Activated CD4-positive, CD25-positive, alpha-beta regulatory T cell treated with anti-CD3 and anti-CD28 coated beads, Interleukin-2, amount 50 U/mL, for 24 hours (primary cell): ENCODE data around the gene ABCC11.
"Not testable (repeated sequence)": the region's sequence is repeated elsewhere in the genome, so short reads cannot be mapped to it uniquely, and the experiment has no call there.

Source experiments
- ATAC-seq, 2 donors: fragments of 150-1000 bp; cut with Tn5 transposase; one replicate each; pipeline ENCODE4 v1.10.0; 2021; ENCODE audit warnings: mild to moderate bottlenecking in 1 of 2, moderate library complexity in 1 of 2

Gene ABCC11

DNA sequence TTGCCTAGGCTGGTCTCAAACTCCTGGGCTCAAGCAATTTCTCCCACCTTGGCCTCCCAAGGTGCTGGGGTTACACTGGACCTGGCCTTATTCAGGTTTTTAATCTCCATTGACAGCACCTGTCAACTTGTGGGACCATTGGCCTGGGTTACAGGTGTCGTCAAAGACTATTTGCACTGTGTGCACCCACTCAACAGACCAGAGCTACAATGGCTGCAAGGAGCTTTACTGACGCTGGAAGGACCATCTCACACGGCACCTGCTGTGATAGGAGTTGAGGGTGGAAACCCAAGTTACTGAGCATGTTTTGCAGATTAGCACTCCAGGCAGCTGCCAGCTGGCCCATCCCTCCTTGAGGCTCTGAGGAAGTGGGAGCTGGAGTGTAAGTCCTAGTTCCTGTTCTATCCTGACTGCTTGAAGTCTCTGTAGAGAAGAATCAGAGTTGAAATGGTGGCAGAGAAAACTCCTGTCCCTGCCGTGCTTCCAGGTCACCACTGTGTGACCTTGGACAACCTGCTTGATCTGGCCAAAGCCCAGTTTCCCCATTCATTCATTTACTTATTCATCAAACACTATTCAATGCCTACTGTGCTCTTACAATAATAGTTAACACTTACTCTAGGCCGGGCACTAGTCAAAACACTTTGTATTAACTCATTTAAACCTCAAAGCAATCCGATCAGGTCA, 45.7 kb downstream of the ABCC11 start:
- no peak for ATAC-seq

DNA sequence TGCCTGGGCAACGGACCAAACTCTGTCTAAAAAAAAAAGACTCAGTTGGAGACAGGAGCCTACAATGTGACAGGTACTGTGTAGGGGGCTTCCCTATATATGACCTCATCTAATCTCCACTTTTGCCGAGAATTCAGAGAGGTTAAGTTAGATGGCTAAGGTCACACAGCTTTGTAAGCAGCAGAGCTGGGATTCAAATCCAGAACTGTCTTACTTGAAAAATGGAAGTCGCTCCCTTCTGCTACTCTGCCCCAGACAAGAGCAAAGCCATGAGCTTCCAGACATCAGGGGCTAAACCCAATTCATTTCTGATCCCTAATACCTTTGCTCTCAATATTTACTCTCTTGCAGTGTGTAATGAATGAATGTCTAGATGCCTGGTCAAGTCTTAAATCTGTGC, 50.0 kb downstream of the ABCC11 start:
- no peak for ATAC-seq

DNA sequence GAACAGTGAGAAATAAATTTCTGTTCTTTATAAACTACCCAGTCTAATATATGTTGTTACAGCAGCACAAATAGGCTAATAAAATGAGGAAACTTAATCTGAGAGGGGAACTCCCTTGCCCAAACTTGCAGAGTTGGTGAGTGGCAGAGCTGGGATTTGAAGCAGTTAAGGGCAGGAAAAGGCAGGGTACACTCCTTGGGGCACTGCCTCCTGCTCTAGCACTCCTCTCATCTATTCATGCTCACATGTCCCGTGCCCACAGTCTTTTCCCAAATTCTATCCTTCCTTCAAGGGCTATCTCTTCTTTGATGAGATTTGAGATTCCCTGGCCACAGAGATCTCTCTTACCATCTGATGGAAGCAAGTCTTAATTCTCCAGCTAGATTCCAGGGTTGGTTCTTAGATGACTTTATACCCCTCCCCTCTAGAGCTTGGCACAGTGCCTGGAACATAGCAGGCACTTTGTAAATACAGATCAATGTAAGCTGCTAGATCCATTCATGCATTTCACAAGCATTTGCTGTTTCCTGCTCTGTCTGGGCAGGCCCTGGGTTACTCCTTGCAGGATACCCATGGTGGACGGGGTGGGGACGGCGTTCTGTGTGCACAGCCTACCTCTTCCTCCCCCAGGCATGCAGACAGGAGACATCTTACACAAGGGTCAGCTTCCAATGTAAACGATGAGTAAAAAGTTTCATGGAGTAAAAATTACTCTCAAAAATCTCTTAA, 52.3 kb downstream of the ABCC11 start:
- ATAC-seq = no peak

DNA sequence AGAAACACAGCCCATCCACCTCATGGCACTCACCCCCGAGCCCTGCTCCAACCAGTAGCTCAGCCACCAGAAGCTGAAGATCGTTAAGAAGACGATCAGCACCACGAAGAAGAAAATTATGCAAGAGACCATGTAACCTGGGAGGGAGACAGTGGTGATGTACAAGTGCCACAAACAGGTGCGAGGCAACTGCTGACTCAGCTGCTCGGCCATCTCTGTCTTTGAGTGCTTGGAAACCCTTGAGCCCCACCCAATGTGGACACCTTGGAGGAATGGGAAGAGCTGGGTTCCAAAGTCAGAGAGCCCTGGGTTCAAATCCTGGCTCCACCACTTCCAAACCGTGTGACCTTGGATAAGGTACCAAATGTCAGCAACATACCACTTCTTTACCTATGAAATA, 53.5 kb downstream of the ABCC11 start:
- no peak for ATAC-seq

DNA sequence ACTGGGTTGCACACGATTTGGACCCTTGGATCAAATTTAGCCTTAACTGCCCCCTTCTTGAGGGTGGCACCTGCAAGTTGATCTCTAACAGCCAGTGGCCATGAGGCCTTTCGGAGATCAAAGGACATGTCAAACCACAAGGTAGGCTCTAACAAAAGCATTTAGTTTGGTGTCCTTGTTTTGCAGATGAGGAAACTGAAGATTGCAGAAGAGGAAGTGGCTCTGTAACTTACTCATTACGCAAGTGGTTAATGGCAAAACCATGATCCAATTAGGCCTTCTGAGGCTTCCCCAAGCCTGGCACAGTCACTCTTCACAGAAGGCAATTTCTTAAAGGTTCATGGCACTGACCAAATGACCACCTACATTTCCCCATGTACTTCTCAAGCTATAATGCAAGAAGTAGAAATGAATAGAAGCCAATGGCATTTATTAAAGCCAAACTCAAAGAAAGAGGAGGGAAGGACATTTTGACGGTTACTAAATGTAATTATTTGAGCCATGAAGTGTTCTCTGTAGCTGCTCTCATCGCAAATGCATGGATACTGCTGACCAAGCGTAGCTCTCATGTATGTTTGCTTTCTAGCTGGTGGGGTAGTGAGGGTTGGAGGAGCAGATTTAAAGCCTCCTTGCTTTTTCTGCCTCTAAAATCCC, 58.8 kb downstream of the ABCC11 start:
- ATAC-seq = no peak

DNA sequence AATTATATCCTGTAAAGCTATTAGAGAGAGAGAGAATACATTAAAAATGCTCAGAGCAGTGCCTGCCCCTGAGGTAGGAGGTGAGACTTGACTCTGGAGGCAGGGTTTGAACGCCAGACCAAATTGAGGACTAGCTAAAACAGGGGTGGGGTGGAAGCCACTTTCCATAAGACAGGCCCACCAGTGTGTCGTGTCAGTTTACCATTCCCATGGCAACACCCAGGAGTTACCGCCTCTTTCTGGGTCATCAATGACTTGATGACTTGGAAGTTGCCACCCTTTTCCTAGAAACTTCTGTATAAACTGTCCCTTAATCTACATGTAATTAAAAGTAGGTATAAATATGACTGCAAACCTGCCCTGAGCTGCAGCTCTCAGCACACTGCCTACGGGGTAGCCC, 59.6 kb downstream of the ABCC11 start:
- no peak for ATAC-seq

DNA sequence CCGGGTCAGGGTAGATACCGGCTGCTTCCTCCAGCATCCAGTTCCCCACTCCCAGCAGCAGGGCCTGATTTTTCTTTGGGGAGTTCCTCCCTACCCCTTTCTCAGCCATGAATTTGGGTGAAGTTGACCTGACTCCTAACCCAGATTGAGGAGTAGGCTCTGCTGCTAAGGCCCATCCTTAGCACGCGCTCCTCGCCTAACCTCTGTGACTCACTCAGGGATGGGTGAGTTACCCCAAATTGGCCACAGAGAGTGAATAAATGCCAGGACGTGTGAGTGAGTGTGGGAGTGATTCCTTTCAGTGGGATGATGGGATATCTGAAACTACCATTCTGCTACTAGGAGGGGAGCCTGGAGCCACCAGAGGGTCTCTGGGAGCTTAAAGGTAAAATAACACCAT, 62.7 kb downstream of the ABCC11 start:
- ATAC-seq = no peak

DNA sequence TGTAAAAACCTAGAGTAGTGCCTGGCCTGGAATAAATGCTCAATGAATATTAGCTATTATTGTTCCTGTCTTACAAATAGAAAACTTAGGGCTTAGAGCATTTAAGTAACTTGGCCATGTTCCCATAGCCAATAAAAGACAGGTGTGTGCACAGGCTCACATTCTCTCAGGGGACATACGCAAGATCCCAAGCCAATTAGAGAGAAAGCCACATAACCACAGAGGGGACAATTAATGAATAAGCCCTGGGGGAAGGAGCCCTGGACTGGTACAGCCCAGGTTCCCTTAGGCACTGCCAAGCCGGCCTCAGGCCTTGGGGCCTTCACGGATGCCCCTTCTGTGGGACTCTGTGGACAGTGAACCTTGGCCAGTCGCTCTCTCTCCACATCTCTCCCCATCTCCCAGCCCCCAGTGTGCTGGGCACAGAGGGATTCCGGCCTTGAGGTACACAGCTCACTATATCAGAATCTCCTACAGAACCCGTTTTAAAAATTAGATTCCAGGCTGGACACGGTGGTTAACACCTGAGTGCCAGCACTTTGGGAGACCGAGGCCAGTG, 64.3 kb downstream of the ABCC11 start:
- no peak for ATAC-seq

DNA sequence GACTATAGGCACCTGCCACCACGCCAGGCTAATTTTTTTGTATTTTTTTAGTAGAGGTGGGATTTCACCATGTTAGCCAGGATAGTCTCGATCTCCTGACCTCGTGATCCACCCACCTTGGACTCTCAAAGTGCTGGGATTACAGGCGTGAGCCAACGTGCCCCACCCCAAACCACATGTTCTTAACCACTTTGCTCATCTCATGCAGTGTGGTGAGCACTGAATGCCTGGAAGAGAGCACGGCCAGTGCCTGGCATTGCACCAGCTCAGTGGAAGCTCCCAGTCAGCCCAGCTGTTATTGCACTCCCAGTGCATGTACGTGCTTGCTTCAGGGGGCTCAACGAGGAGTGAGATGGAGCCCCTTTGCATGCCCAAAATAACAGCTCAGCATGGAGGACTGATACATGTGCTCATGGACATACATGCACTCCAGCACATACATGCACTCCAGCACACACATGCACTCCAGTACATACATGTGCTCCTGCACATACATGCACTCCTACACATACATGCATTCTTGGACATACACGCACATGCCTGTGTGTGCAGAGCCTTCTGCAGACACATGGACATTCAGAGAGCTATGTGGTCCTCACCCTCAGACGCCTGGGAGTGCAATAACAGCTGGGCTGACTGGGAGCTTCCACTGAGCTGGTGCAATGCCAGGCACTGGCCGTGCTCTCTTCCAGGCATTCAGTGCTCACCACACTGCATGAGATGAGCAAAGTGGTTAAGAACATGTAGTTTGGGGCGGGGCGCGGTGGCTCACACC, 65.4 kb downstream of the ABCC11 start:
- not testable (repeated sequence) for ATAC-seq

DNA sequence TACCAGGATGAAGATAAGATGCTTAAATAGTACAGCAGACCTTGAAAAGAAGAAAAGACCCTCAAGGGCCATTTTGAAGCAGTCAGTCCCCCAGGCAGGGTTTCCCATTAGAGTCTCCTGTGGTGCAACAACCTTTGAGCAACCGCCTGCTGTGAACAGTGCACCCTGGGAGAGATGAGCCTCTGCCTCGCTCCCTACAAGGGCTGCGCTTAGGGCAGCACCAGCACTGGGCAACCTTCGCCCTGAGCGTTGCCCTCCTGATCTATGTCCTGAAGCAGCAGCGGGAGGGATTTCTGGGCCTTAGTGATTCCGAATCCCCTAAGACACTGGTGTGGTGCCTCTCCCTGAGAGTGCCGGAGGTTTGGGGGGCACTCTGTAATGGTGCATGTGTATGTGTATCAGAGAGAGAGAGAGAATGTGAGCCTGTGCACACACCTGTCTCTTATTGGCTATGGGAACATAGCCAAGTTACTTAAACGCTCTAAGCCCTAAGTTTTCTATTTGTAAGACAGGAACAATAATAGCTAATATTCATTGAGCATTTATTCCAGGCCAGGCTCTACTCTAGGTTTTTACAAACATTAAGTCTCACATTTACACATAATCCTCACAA, 66.4 kb downstream of the ABCC11 start:
- no peak for ATAC-seq

DNA sequence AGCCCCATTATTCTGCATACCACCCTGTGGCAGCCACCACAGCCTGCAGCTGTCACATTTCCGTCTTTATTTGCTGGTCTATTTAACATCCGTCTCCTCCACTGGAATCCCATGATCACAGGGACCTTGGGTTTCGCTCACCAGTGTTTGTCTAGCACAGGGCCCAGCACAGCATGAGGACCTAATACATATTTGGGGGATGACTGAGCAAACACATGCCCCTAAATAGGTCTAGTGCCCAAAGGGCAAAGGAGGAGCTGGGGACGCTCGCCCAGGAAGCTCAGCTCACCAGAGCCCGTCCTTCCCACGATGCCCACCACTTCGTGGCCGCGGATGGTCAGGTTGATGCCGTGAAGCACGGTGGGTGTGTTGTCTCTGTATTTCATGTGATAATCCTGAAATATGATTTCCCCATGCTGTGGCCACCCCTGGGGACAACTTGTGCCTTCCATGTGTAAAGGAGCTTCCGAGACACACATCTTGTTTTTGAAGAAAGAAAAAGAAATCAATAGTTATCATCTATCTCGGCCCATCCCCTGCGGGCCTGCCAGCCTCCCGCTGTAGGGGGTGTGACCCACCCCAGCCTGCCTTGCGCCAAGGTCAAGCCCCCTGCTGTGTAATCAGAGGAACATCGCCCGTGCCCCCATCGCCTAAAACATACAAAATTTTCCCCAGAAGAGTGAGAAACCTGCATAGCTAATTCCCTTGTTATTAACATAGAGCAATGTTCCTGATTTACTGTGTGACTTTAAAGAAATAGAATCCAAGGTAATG, 70.5 kb downstream of the ABCC11 start:
- ATAC-seq = no peak

DNA sequence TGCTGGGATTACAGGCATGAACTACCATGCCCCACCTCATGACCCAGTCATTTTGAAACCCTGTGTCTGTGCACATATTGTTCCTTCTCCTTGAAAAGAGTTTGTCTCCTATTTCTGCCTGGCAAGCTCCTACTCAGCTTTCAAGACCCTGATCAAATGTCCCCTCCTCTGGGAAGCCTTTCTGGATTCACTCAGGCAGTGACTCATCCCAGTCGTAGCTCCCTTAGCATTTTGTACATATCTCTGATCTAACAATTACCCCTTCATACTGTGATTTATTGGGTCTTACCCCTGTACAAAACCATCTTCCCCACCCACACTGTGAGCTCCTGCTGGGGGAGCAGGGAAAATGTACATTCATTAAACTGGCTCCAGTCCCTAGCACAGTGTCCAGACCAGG, 73.5 kb downstream of the ABCC11 start:
- ATAC-seq = no peak

DNA sequence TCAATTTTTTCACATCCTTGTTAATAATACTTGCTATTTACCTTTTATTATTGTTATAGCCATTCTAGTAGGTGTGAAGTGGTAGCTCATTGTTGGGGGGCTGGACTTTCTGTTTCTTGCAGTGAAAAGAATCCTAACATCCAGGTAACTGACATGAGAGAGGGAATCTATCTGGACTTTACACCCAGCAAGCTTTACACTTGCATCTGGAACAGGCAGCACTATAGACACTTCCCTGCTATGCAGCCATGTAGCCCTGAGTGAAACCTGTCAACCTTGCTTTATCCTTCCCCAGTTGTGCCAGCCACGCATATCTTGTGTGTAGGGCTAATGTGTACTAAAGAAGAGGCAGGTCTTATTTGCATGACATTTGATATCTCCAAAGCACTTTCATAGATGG, 74.7 kb downstream of the ABCC11 start:
- ATAC-seq = no peak

DNA sequence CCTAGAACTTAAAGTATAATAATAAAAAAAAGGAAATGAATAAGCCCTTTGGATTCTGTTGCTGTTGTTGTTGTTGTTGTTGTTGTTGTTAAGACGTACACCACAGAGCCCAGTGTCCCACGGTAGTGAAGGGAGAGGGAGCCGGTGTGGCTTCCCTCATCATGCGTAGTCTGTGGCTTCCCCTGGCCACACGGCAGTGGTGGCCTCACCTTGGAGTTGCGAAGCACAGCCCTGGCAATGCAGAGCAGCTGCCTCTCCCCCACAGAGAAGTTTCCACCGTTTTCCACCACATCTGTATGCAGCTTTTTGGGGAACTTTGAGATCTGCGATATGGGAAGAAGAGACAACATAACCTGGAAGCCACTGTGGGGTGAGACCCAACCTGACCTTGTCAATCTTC, 77.4 kb downstream of the ABCC11 start:
- ATAC-seq = no peak

DNA sequence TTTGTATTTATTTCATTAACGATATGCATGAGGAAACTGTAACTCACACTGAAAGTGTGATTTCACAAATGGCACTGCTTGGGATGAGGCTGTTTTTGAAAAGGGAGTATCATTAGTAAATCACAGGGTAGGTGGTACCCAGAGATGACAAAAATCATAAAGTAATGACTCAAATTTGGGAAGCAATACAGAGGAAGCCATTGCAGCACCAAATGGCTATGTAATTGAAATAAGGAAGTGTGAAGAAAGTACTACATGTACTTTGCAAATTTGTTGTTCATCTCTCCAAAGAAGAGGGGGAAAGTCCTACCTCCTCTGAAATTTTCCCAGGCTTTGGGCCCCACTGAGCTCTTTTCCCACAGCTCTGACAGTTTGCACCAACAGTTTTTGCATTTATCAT, 79.3 kb downstream of the ABCC11 start:
- no peak for ATAC-seq

DNA sequence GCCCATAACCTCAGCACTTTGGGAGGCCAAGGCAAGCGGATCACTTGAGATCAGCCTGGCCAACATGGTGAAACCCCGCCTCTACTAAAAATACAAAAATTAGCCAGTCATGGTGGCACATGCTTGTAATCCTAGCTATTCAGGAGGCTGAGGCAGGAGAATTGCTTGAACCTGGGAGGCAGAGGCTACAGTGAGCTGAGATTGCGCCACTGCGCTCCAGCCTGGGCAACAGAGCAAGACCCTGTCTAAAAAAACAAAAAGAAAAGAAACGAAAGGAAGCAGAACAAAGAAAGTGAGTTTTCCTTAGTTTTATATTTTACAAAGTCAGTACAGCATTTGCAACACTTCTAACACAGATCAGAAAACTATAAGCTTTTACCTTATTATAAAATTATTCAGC, 80.7 kb downstream of the ABCC11 start:
- not testable (repeated sequence) for ATAC-seq

DNA sequence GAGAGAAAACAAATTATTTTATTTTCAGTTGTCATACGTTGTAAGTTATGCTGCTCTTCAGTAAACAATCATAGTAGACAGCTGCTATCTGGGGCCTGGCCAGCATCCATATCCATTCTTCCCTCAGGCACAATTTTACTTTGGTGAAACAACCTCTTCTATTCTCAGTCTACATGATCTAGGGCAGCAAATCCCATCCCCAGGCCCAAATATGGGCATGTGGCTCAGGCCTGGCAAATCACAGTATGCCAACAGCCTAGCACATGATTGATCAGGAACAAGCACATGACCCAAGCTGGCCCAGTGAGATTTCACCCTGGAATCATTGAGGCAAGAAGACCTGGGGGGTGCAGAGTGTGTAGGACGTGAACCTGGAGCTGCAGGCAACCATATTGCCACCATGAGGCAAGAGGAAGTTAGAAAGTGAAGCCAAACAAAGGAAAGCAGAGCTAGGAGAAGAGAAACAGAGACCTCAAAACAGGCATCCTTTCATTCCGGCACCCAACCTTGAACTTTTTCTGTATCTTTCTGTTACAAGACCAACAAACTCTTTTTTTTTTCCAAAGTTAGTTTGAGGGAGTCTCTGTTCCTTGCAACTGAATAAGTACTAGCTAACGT, 81.3 kb downstream of the ABCC11 start:
- no peak for ATAC-seq

DNA sequence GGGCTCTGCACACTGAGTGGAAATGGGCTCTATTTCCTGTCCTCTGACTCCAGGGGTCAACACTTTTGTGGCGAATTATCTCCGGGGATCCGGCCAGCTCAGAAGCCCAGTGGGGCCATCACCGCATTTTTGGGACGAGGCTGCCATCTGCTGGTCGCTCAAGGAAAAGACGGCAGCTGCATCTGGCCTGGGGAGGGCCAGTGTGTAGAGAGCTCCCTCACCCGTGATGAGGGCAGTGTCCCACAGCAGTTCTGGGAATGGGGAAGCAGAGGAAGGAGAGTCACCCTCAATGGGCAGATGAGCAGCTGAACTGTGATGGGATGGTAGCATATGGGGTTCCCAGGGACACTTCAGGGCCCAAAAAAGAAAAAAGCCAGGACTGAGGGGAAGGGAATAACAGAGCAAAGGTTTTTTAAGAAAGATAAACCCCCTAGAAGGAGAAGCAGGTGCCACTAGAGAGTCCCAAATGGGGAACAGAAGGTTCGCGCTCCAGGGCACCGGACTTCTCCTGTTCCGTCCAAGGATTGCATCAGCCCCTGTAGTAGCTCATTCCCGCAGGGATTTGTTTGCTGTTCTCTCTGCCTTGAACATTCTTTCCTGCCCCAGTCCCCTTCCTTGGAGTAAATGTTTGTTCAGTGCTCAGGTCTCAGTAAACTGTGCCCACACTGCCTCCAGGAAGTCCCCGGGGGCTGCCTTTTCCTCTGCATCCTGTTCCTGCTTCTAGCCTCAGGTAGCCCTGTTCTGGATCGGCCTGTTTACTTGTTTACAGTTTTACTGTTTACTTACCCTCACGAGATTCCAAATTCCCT, 82.2 kb downstream of the ABCC11 start:
- peak; percentile 76 to 94 for ATAC-seq

DNA sequence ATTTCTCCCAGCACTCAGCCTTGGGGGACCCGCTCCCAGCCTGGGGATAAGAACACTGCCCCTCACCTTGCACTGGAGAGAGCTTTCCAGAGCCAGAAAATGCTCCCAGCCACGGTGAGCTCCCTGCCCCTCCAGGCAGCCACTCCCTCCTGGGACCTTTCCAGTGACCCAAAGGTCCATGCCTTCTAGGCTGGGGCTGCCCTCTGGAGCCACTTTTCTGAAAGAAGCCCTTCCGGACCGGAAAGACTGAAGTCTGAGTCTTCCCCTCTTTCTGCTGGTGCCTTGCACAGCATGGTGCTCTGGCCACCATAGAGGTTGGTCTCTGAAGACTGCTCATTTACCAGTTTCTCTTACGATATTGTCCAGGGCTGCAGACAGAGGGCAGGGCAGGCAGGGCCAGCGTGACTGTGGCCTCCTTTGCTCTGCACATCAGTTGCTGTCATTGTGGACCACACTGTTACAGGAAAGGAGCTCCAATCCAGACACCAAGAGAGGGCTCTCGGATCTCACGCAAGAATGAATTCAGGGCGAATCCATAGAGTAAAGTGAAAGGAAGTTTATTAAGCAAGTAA, 84.4 kb downstream of the ABCC11 start:
- ATAC-seq = no peak

DNA sequence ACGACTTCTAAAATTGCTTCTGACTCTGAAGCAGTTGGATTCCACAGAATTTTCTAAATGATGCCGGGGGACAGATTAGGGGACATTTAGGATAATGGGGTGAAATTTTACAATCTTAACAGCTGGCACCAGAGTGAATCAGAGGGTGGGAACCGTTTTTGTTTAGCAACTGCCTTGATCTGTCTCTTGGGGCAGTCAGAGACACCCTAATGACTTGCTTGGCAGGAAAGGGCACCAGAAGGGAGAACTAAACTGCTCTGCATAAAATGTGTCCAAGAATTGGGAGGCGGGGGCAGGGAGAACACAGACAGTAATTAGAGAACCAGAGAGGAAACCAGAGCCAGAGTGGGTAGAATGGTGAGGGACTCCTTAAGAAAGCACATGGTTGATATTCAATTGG, 85.4 kb downstream of the ABCC11 start:
- ATAC-seq = no peak
